AG09319 (cell line): ENCODE results near the gene MICAL2.
A peak's percentile ranks its signal among the peaks of the same experiment; 100 is the strongest.

Experiments
- DNase-seq: peaks from one replicate; pipeline ENCODE4 v3.0.0-alpha.2; 2010; ENCODE audit warnings: low read depth; ENCODE audit errors: extremely low read depth
- TF ChIP-seq, protein P1 (sequence below): IDR thresholded peaks from 2 replicates; pipeline ENCODE4 v1.5.1; 2011; ENCODE audit warnings: low read depth, mild to moderate bottlenecking, inconsistent platforms, low read length, moderate library complexity

MICAL2 gene

DNA sequence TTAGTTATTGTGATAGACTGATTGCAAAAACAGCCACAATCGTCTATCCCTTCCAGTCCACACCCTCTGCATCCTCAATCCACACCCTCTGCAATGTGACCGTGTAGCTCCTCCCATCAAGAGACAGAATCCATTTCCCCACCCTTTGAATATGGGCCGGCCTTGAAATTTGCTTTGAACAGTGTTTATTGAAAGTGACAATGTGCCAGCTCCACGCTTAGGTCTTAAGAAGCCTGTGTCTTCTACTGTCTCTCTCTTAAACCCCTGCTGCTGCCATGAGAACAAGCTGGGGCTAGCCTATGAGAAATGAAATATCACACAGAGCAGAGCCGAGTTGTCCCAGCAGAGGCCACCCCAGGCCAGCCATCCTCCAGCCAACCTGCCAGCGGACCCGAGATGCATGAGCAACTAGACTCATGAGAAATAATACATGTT, 22.3 kb upstream of the MICAL2 start:
- TF ChIP-seq, protein P1, sequence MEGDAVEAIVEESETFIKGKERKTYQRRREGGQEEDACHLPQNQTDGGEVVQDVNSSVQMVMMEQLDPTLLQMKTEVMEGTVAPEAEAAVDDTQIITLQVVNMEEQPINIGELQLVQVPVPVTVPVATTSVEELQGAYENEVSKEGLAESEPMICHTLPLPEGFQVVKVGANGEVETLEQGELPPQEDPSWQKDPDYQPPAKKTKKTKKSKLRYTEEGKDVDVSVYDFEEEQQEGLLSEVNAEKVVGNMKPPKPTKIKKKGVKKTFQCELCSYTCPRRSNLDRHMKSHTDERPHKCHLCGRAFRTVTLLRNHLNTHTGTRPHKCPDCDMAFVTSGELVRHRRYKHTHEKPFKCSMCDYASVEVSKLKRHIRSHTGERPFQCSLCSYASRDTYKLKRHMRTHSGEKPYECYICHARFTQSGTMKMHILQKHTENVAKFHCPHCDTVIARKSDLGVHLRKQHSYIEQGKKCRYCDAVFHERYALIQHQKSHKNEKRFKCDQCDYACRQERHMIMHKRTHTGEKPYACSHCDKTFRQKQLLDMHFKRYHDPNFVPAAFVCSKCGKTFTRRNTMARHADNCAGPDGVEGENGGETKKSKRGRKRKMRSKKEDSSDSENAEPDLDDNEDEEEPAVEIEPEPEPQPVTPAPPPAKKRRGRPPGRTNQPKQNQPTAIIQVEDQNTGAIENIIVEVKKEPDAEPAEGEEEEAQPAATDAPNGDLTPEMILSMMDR, result peak; percentile 31
- DNase-seq, result no peak

DNA sequence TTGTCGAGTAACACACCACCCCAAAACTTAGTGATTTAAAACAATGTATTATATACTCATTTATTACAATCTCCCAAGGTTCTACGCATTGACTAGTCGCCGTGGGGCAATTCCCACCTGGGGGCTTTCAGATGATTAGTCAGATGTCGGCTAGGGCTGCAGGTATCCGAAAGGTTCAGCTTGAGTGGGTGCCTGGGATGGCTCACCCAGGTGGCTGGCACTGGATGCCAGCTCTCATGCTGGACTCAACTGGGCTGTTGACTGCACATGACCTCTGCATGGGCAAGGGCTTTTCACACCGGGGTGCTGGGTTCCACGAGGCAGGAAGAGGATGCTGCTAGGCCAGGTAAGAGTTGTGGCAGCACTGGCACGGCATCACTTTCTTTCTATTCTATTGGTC, 21.9 kb upstream of the MICAL2 start:
- TF ChIP-seq, protein P1, result no peak
- no peak for DNase-seq

DNA sequence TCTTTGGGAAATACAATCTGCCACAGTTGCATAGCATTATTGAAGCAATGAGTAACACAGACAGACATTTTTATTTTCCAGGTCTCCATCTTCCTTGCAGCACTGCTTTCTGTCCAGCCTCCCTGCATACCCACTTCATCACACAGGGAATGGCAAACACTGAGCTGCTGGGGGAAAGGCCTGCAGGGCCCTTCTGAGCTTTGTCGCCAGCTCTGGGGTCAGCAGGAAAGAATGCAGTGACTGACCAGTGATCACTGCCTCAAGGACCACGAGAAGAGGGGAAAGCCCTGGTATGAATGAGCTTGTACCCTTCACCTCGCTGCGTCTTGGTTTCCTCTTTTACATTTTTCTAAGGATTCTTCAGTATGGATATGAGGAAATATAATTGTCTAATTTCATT, 21.3 kb upstream of the MICAL2 start:
- TF ChIP-seq, protein P1, result no peak
- DNase-seq, result no peak

DNA sequence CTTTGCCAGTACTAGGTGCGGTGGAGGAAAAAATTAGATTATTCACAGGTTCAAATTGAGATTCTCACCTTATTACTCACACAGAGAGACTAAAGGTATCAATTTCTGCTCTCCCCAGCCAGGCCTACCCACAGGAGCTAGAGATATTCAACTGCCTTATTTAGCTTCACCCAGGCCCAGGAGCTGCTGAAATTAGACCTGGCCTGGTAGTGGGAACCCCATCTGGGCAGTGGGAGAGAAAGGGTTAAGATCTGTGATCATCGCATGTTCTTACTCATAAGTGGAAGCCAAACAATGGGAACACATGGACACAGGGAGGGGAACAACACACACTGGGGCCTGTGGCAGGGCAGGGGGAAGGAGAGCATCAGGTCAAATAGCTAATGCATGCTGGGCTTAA, 20.9 kb upstream of the MICAL2 start:
- TF ChIP-seq, protein P1, result no peak
- DNase-seq, result no peak

DNA sequence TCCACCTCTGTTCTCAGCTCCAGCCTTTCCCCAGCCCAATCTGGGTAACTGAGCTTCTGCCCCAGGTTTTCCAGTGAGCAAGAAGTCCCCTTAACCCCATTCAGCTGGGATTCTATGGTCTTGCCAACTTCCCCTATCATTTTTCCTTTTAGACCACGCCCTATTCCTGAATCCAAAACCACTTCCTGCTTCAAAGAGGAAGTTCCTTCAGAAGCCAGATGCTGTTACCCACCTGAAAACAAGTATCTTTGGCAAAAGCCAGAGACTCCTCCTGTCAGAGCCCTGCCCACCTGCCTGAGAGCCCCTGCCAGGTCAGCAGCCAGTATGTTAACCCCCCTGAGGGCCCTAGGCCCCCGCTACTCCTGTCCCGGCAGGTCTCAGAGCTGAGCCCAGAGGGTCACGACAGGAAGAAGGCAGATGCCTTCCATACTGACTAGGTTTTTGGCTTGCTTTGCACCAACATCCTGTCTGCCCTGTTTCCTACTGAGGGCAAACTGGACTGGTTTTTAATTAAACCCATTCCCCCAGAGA, 20.3 kb upstream of the MICAL2 start:
- TF ChIP-seq, protein P1, result no peak
- no peak for DNase-seq

DNA sequence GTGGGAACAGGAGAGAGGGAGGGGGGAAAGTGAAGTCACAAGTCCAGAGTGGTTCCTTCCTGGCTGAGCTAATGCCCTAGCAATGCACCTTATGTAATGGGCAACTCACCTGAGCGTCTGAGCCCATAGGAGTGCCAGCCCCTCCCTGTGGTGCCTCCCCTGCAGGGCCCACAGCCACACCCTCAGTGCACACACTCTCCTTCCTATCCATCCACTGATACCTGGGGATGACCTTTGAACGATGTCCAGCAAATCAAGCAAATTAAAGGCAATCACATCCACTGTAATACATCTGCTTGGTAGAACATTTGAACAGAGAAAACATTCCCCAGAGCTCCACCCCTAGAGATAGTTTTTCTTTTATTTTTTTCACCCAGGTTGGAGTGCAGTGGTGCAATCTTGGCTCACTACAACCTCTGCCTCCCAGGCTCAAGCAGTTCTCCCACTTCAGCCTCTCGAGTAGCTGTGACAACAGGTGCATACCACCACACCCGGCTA, 19.6 kb upstream of the MICAL2 start:
- TF ChIP-seq, protein P1, result no peak
- no peak for DNase-seq

DNA sequence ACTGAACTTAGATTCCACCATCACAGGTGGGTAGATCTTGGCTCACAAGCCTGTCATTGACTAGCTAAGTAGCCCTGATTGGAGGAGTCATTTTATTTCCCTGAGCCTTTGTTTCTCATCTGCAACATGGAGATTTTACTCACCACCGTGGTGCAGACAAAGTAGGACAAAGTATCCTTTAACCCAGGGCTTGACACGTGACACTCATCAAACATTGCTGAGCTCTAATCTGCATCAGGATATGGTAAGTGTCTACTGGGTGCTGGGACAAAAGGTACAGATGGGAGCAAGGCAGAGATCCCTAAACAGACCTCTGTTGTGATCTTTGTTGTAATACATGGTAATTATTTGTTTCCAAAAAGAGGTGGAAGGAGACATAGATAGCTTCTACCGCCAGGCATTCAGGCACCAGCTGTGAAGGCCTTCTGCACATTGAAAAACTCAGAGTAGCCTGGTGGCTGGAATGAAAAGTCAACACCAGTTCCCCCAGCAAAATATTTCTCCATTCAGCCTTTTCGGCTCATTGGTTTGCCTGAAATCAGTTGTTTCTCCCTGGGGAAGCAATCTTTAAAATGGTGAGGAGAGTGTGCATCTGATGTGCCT, 18.3 kb upstream of the MICAL2 start:
- TF ChIP-seq, protein P1, result no peak
- DNase-seq, result no peak
